Neural progenitor cell (in vitro differentiated cells): ENCODE measurements around the gene CYSTM1.

Experiments used
- EZH2 ChIP-seq: fragments of 200-600 bp; sonication (generic); IDR thresholded peaks from 2 replicates; pipeline ENCODE4 v1.6.1; 2017; ENCODE audit warnings: antibody characterized with exemption, mild to moderate bottlenecking, moderate library complexity
- EZH2phosphoT487 ChIP-seq: fragments of 200-600 bp; sonication (generic); IDR thresholded peaks from 2 replicates; pipeline ENCODE4 v1.6.1; 2017; ENCODE audit warnings: antibody characterized with exemption
- TF ChIP-seq, protein P1 (sequence below): fragments of 200-600 bp; sonication (generic); IDR thresholded peaks from 2 replicates; pipeline ENCODE4 v1.5.1; 2017; ENCODE audit warnings: antibody characterized with exemption, mild to moderate bottlenecking

- TF ChIP-seq, protein P1, sequence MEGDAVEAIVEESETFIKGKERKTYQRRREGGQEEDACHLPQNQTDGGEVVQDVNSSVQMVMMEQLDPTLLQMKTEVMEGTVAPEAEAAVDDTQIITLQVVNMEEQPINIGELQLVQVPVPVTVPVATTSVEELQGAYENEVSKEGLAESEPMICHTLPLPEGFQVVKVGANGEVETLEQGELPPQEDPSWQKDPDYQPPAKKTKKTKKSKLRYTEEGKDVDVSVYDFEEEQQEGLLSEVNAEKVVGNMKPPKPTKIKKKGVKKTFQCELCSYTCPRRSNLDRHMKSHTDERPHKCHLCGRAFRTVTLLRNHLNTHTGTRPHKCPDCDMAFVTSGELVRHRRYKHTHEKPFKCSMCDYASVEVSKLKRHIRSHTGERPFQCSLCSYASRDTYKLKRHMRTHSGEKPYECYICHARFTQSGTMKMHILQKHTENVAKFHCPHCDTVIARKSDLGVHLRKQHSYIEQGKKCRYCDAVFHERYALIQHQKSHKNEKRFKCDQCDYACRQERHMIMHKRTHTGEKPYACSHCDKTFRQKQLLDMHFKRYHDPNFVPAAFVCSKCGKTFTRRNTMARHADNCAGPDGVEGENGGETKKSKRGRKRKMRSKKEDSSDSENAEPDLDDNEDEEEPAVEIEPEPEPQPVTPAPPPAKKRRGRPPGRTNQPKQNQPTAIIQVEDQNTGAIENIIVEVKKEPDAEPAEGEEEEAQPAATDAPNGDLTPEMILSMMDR, result no peak
- TF ChIP-seq EZH2 (no peak), EZH2phosphoT487 (no peak)
These were observed 42.5 kb downstream of the CYSTM1 start for GRCh38 chr5:140217299-140218026.
